ENCODE results near the gene UGCG. TPM values are rescaled to one million over a fixed set of nuclear protein-coding genes. Genes with fewer than 3 reads are reported as not detected.

The UGCG gene
- total RNA-seq, 1 experiment from 2014 or later, result 23.1 TPM

DNA sequence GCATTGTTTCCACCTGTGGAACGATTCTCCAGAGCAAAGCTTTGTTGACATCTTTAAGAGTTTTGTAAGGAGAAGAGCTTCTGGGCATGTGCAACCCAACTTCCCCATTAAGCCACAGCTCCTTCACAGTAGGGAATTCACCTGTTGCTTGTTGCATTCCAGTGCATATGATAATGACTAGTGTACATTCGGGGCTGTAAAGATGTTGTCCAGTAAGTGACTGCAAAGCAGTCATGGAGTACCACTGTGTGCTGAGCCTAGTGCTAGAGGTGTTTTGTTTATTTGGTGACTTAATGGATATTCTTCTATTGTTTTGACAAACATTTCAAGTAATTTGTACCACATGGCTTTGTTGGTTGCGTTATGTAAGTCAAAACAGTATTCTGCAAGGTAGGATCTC lies 12.8 kb downstream of the UGCG start:
- no TSS peak for BruUV-seq (replicated peaks)
- Histone ChIP-seq H3K27me3 (replicated peaks; ENCODE audit: insufficient read depth, low read depth, low read length, poor library complexity) (no peaks in the 10 kb centered on the region), H3K27ac (ENCODE audit: low read depth, low read length, poor library complexity, severe bottlenecking) (no peak overlapping the region), H3K4me3 (ENCODE audit: low read depth, low read length, poor library complexity, severe bottlenecking) (no peak overlapping the region), H3K36me3 (ENCODE audit: insufficient read depth, low read length, poor library complexity, severe bottlenecking) (no peaks in the 10 kb centered on the region), H3K4me1 (ENCODE audit: insufficient read depth, low read length, poor library complexity, severe bottlenecking) (no peaks in the 10 kb centered on the region), H3K9me3 (ENCODE audit: low read depth, low read length, poor library complexity, severe bottlenecking) (no peaks in the 10 kb centered on the region)
- POLR2A ChIA-PET (ENCODE audit: low non-redundant PET), result no interaction called here
- TF ChIP-seq EZH2 (IDR thresholded peaks at IDR 0.05; ENCODE audit: borderline replicate concordance, low read depth, low read length, poor library complexity, severe bottlenecking), result no peak
- TF ChIP-seq, protein P1, sequence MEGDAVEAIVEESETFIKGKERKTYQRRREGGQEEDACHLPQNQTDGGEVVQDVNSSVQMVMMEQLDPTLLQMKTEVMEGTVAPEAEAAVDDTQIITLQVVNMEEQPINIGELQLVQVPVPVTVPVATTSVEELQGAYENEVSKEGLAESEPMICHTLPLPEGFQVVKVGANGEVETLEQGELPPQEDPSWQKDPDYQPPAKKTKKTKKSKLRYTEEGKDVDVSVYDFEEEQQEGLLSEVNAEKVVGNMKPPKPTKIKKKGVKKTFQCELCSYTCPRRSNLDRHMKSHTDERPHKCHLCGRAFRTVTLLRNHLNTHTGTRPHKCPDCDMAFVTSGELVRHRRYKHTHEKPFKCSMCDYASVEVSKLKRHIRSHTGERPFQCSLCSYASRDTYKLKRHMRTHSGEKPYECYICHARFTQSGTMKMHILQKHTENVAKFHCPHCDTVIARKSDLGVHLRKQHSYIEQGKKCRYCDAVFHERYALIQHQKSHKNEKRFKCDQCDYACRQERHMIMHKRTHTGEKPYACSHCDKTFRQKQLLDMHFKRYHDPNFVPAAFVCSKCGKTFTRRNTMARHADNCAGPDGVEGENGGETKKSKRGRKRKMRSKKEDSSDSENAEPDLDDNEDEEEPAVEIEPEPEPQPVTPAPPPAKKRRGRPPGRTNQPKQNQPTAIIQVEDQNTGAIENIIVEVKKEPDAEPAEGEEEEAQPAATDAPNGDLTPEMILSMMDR (conservative IDR thresholded peaks at IDR 0.05; ENCODE audit: low read depth, low read length), result no peak
- CTCF ChIA-PET, result no interaction called here
- intact Hi-C loops (cut with micrococcal nuclease; ENCODE audit: unreplicated experiment), result no loop called here
- DNase-seq (ENCODE audit: low spot score), result no peak

DNA sequence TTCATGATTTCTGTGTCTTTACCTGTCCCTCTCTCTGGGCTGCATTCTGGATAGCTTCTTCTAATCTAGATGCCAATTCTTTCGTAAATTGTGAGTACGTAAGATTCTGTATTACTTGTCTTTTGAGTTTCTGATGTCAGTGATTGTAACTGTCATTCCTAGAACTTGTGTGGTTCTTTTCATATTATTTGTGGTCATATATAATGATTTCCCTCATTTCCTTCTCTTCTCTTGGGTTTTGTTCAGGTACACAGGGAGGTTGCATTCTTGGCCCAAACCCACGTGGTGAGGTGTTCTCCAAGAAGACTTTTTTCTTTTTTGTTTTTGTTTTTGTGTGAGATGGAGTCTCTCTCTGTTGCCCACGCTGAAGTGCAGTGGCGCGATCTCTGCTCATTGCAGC lies 13.8 kb downstream of the UGCG start:
- intact Hi-C loops (cut with micrococcal nuclease; ENCODE audit: unreplicated experiment), result no loop called here
- H3K9me3 ChIP-seq (ENCODE audit: low read depth, low read length, poor library complexity, severe bottlenecking), result no peaks in the 10 kb centered on the region
- CTCF ChIA-PET, result no interaction called here
- H3K27ac ChIP-seq (ENCODE audit: low read depth, low read length, poor library complexity, severe bottlenecking), result no peak overlapping the region
- peaks cover 7% of the 10 kb centered on the region for H3K4me1 ChIP-seq (ENCODE audit: insufficient read depth, low read length, poor library complexity, severe bottlenecking)
- no peak for TF ChIP-seq EZH2 (IDR thresholded peaks at IDR 0.05; ENCODE audit: borderline replicate concordance, low read depth, low read length, poor library complexity, severe bottlenecking)
- TF ChIP-seq, protein P1 (conservative IDR thresholded peaks at IDR 0.05; ENCODE audit: low read depth, low read length), result no peak
- H3K27me3 ChIP-seq (replicated peaks; ENCODE audit: insufficient read depth, low read depth, low read length, poor library complexity), result no peaks in the 10 kb centered on the region
- no peaks in the 10 kb centered on the region for H3K36me3 ChIP-seq (ENCODE audit: insufficient read depth, low read length, poor library complexity, severe bottlenecking)
- DNase-seq (ENCODE audit: low spot score), result no peak
- POLR2A ChIA-PET (ENCODE audit: low non-redundant PET), result no interaction called here
- no peak overlapping the region for H3K4me3 ChIP-seq (ENCODE audit: low read depth, low read length, poor library complexity, severe bottlenecking)
- no TSS peak for BruUV-seq (replicated peaks)

DNA sequence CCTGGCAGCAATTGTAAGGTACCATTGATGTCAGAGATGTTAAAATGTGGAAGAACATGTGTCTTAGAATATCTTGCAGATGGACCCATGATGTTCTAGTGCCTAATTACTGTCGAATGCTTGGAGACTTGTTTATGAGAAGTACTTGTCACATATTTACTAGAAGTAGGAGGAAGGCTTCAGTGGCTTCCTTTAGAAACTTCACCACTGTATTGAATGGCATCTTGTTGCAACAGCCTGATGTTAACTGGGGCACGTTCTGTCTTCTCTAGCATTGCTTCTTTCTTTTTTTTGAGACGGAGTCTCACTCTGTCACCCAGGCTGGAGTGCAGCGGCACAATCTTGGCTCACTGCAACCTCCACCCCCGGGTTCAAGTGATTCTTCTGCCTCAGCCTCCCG lies 16.5 kb downstream of the UGCG start:
- DNase-seq (ENCODE audit: low spot score), result no peak
- no peak overlapping the region for H3K27ac ChIP-seq (ENCODE audit: low read depth, low read length, poor library complexity, severe bottlenecking)
- H3K36me3 ChIP-seq (ENCODE audit: insufficient read depth, low read length, poor library complexity, severe bottlenecking), result no peaks in the 10 kb centered on the region
- H3K9me3 ChIP-seq (ENCODE audit: low read depth, low read length, poor library complexity, severe bottlenecking), result no peaks in the 10 kb centered on the region
- peaks cover 11% of the 10 kb centered on the region for H3K4me1 ChIP-seq (ENCODE audit: insufficient read depth, low read length, poor library complexity, severe bottlenecking)
- intact Hi-C loops (cut with micrococcal nuclease; ENCODE audit: unreplicated experiment), result no loop called here
- H3K27me3 ChIP-seq (replicated peaks; ENCODE audit: insufficient read depth, low read depth, low read length, poor library complexity), result no peaks in the 10 kb centered on the region
- no peak overlapping the region for H3K4me3 ChIP-seq (ENCODE audit: low read depth, low read length, poor library complexity, severe bottlenecking)
- no peak for TF ChIP-seq EZH2 (IDR thresholded peaks at IDR 0.05; ENCODE audit: borderline replicate concordance, low read depth, low read length, poor library complexity, severe bottlenecking)
- TF ChIP-seq, protein P1 (conservative IDR thresholded peaks at IDR 0.05; ENCODE audit: low read depth, low read length), result no peak
- ChIA-PET POLR2A (ENCODE audit: low non-redundant PET) (no interaction called here), CTCF (no interaction called here)
- no TSS peak for BruUV-seq (replicated peaks)

All from A673 (cell line).